Endothelial cell of umbilical vein (primary cell): ENCODE data around the gene ITFG1.

Experiments
- CTCF ChIP-seq, 2 donors: IDR thresholded peaks; 1 replicate in 1 of 2; 2 replicates in 1 of 2; pipeline ENCODE4 v1.5.1; 2011; ENCODE audit warnings: low read length in 2 of 2, mild to moderate bottlenecking in 2 of 2, moderate library complexity in 2 of 2, control low read depth in 1 of 2, inconsistent platforms in 1 of 2, low read depth in 1 of 2; ENCODE audit not compliant: insufficient read depth in 1 of 2; ENCODE audit errors: extremely low read depth in 1 of 2
- EZH2 ChIP-seq: IDR thresholded peaks from 2 replicates; pipeline ENCODE4 v1.6.1; 2012; ENCODE audit warnings: borderline replicate concordance, low read depth, mild to moderate bottlenecking, moderate library complexity, low read length, inconsistent platforms; ENCODE audit not compliant: severe bottlenecking
- FOS ChIP-seq: IDR thresholded peaks from 2 replicates; pipeline ENCODE4 v1.6.1; 2011; ENCODE audit warnings: mild to moderate bottlenecking, low read length, moderate library complexity, borderline replicate concordance; ENCODE audit not compliant: insufficient read depth
- POLR2A ChIP-seq: IDR thresholded peaks from 2 replicates; pipeline ENCODE4 v1.6.1; 2012; ENCODE audit warnings: low read depth, mild to moderate bottlenecking, control low read depth, low read length
- TF ChIP-seq, protein P1 (sequence below): IDR thresholded peaks from 2 replicates; pipeline ENCODE4 v1.6.1; 2011; ENCODE audit not compliant: insufficient read depth, insufficient read length

DNA sequence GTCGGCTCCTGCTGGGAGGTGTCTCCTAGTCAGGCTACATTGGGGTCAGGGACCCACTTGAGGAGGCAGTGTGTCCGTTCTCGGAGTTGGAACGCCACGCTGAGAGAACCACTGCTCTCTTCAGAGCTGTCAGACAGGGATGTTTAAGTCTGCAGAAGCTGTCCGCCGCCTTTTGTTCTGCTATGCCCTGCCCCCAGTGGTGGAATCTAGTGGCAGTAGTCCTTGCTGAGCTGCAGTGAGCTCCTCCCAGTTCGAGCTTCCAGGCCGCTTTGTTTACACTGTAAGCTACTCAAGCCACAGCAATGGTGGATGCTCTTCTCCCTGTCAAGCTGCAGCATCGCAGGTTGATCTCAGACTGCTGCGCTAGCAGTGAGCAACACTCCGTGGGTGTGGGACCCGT, 36.0 kb downstream of the ITFG1 start:
- TF ChIP-seq POLR2A (no peak), CTCF (IDR thresholded peaks at IDR 0.05; ENCODE audit: extremely low read depth in 1 of 2, insufficient read depth in 1 of 2, low read depth in 1 of 2, low read length in 2 of 2) (no peak), EZH2 (no peak), FOS (no peak)
- TF ChIP-seq, protein P1, sequence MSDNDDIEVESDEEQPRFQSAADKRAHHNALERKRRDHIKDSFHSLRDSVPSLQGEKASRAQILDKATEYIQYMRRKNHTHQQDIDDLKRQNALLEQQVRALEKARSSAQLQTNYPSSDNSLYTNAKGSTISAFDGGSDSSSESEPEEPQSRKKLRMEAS = no peak
